ENCODE data around the gene STIL.

Gene STIL

GRCh38 chr1:47262787-47263413 lies 51.0 kb downstream of the STIL start:
- H3K36me3 ChIP-seq (ENCODE audit: control insufficient read depth, insufficient read depth, low read length), result peaks cover 74% of the 10 kb centered on the region

DNA sequence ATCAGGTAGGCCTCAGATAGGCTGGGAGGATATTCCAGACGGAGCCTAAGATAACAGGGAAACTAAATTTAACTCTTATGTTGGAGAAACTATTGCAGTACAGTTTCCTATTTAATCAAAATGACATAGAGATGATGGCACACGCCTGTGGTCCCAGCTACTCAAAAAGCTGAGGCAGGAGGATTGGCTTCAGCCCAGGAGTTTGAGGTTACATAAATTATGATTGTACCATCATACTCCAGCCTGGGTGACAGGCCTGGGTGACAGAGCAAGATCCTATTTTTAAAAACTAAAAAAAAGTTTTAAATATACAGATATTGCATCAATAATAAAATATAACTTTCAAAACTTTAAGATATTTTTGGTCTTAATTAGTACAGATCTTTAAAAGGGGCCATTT lies 56.7 kb downstream of the STIL start:
- Histone ChIP-seq H3K4me1 (ENCODE audit: control insufficient read depth, insufficient read depth, low read length) (no peaks in the 10 kb centered on the region), H3K9ac (ENCODE audit: low read depth, low read length) (no peak overlapping the region), H3K36me3 (ENCODE audit: control insufficient read depth, insufficient read depth, low read length) (peaks cover 71% of the 10 kb centered on the region), H3K27ac (ENCODE audit: low read depth, low read length) (no peak overlapping the region), H3K4me3 (ENCODE audit: low read depth, low read length) (no peak overlapping the region), H3K27me3 (ENCODE audit: control insufficient read depth, insufficient read depth, low read length) (no peaks in the 10 kb centered on the region), H3K9me3 (ENCODE audit: control insufficient read depth, insufficient read depth, low read length) (no peaks in the 10 kb centered on the region)

More at GRCh38 chr1:47262787-47263413, 51.0 kb downstream of the STIL start:
- H3K27ac ChIP-seq (ENCODE audit: low read depth, low read length), result no peak overlapping the region
- no peaks in the 10 kb centered on the region for H3K27me3 ChIP-seq (ENCODE audit: control insufficient read depth, insufficient read depth, low read length)
- H3K9me3 ChIP-seq (ENCODE audit: control insufficient read depth, insufficient read depth, low read length), result no peaks in the 10 kb centered on the region
- H3K4me1 ChIP-seq (ENCODE audit: control insufficient read depth, insufficient read depth, low read length), result no peaks in the 10 kb centered on the region
- no peak overlapping the region for H3K4me3 ChIP-seq (ENCODE audit: low read depth, low read length)
- H3K9ac ChIP-seq (ENCODE audit: low read depth, low read length), result no peak overlapping the region

DNA sequence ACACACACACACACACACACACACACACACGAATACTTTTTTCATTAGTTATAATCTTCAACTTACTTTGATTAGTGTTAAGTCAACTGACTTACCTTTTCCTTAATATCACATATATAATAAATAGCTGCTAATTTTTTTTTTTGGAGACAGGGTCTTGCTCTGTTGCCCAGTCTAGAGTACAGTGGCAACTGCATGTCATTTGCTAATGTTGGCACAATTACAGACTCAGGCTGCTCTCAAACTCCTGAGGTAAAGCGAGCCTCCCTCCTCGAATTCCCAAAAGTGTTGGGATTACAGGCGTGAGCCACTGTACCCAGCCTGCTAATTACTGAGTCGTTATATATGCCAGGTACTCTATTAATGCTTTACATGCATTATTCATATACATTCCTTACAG lies 61.2 kb downstream of the STIL start:
- Histone ChIP-seq H3K4me3 (ENCODE audit: low read depth, low read length) (no peak overlapping the region), H3K27ac (ENCODE audit: low read depth, low read length) (no peak overlapping the region), H3K4me1 (ENCODE audit: control insufficient read depth, insufficient read depth, low read length) (no peaks in the 10 kb centered on the region), H3K36me3 (ENCODE audit: control insufficient read depth, insufficient read depth, low read length) (peaks cover 51% of the 10 kb centered on the region), H3K27me3 (ENCODE audit: control insufficient read depth, insufficient read depth, low read length) (no peaks in the 10 kb centered on the region), H3K9me3 (ENCODE audit: control insufficient read depth, insufficient read depth, low read length) (no peaks in the 10 kb centered on the region), H3K9ac (ENCODE audit: low read depth, low read length) (no peak overlapping the region)

DNA sequence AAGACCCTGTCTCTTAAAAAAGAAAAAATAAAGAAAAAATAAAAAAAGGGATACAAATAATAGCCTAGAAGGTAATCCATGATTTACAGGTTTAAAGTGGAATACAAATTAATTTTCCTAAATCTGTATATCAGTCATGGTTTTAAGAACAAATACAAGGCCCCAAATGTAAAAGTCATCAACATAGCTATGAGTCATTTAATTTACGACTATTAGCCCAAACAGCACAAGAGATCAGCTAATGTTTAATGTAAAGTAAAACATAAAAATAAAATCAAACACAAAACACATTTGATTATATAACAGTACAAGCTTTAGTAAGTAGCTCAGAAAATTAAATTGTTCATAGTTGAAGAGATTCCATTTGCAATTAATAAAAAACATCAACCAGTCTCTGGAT lies 61.6 kb downstream of the STIL start:
- Histone ChIP-seq H3K4me3 (ENCODE audit: low read depth, low read length) (no peak overlapping the region), H3K4me1 (ENCODE audit: control insufficient read depth, insufficient read depth, low read length) (no peaks in the 10 kb centered on the region), H3K9me3 (ENCODE audit: control insufficient read depth, insufficient read depth, low read length) (no peaks in the 10 kb centered on the region), H3K9ac (ENCODE audit: low read depth, low read length) (no peak overlapping the region), H3K36me3 (ENCODE audit: control insufficient read depth, insufficient read depth, low read length) (peaks cover 47% of the 10 kb centered on the region), H3K27me3 (ENCODE audit: control insufficient read depth, insufficient read depth, low read length) (no peaks in the 10 kb centered on the region), H3K27ac (ENCODE audit: low read depth, low read length) (no peak overlapping the region)

- Histone ChIP-seq H3K9me3 (ENCODE audit: control insufficient read depth, insufficient read depth, low read length) (no peaks in the 10 kb centered on the region), H3K27me3 (ENCODE audit: control insufficient read depth, insufficient read depth, low read length) (peaks cover 4% of the 10 kb centered on the region), H3K27ac (ENCODE audit: low read depth, low read length) (no peak overlapping the region), H3K36me3 (ENCODE audit: control insufficient read depth, insufficient read depth, low read length) (peaks cover 30% of the 10 kb centered on the region), H3K4me3 (ENCODE audit: low read depth, low read length) (no peak overlapping the region), H3K4me1 (ENCODE audit: control insufficient read depth, insufficient read depth, low read length) (no peaks in the 10 kb centered on the region), H3K9ac (ENCODE audit: low read depth, low read length) (no peak overlapping the region)
Observed at GRCh38 chr1:47249755-47250154, 64.2 kb downstream of the STIL start.

GRCh38 chr1:47244339-47244862 lies 69.5 kb downstream of the STIL start:
- no peak overlapping the region for H3K9ac ChIP-seq (ENCODE audit: low read depth, low read length)

DNA sequence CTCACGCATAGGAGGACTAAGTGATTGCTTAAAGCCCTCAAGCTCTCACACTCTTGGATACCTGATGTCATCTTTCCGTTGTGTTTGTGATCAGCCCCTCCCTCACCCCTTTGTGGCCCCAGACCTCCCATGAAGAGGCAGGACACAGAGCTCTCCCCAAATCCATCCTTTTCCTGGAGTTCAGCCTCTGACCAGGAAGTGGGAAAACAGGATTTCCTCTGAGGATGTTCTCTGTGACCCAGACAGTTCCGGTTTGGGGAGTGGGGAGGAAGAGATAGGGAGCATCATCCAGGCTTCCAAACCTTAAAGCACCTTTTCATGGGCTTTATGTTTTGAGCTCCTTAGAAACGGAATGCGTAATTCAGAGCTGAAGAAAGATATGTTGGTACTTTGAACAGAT lies 70.0 kb downstream of the STIL start:
- peaks cover 25% of the 10 kb centered on the region for H3K27me3 ChIP-seq (ENCODE audit: control insufficient read depth, insufficient read depth, low read length)
- H3K27ac ChIP-seq (ENCODE audit: low read depth, low read length), result no peak overlapping the region
- H3K4me1 ChIP-seq (ENCODE audit: control insufficient read depth, insufficient read depth, low read length), result no peaks in the 10 kb centered on the region
- no peaks in the 10 kb centered on the region for H3K9me3 ChIP-seq (ENCODE audit: control insufficient read depth, insufficient read depth, low read length)
- no peak overlapping the region for H3K9ac ChIP-seq (ENCODE audit: low read depth, low read length)
- no peak overlapping the region for H3K4me3 ChIP-seq (ENCODE audit: low read depth, low read length)
- no peaks in the 10 kb centered on the region for H3K36me3 ChIP-seq (ENCODE audit: control insufficient read depth, insufficient read depth, low read length)

More at GRCh38 chr1:47244339-47244862, 69.5 kb downstream of the STIL start:
- no peak overlapping the region for H3K27ac ChIP-seq (ENCODE audit: low read depth, low read length)
- no peaks in the 10 kb centered on the region for H3K4me1 ChIP-seq (ENCODE audit: control insufficient read depth, insufficient read depth, low read length)
- H3K36me3 ChIP-seq (ENCODE audit: control insufficient read depth, insufficient read depth, low read length), result no peaks in the 10 kb centered on the region
- no peaks in the 10 kb centered on the region for H3K9me3 ChIP-seq (ENCODE audit: control insufficient read depth, insufficient read depth, low read length)
- peaks cover 20% of the 10 kb centered on the region for H3K27me3 ChIP-seq (ENCODE audit: control insufficient read depth, insufficient read depth, low read length)
- H3K4me3 ChIP-seq (ENCODE audit: low read depth, low read length), result no peak overlapping the region

DNA sequence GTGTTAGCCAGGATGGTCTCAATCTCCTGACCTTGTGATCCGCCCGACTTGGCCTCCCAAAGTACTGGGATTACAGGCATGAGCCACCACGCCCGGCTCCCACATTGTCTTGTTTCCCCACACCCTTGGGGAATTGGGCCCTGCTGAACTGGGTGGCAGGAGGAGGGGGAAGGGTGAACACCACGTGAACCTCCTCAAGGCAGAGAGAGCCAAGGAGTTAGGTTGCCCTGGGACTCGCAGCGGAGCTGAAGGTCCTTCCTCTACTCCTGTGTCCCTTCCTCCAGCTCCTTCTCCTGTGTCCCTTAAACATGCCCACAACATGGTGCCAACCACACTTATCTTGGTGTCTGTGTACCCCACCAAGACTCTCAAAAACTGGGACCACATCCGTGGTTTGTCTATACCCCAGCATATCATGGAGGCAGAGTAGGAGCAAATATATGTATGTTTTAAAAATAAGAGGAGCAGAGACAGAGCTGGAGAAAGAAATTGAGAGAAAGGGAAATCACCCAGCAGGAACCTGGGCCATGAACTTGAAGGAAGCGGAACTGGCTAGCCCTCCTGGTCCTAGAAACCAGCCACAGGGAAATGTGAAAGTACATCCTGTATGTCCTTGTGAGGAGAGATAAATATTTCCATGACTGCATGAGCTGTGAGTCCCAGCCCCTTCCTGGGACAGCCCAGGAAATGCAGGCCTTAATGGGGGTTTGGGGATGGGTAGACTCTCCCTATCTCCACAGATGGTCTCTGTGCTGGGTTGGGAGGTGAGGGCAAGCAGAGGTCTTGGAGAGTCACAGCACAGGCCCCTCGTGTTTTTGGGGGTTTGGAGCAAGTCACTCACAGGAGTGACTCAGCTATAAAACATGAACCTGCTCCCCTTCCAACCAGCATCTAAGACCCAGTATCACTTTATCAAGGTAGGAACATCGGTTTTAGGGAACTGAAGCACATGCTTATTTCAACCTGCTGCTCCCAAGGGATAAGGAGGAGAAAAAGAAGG lies 72.5 kb downstream of the STIL start:
- H3K9ac ChIP-seq (ENCODE audit: low read depth, low read length), result no peak overlapping the region
- H3K27ac ChIP-seq (ENCODE audit: low read depth, low read length), result no peak overlapping the region
- no peak overlapping the region for H3K4me3 ChIP-seq (ENCODE audit: low read depth, low read length)
- H3K4me1 ChIP-seq (ENCODE audit: control insufficient read depth, insufficient read depth, low read length), result no peaks in the 10 kb centered on the region
- H3K9me3 ChIP-seq (ENCODE audit: control insufficient read depth, insufficient read depth, low read length), result no peaks in the 10 kb centered on the region
- peaks cover 43% of the 10 kb centered on the region for H3K27me3 ChIP-seq (ENCODE audit: control insufficient read depth, insufficient read depth, low read length)
- H3K36me3 ChIP-seq (ENCODE audit: control insufficient read depth, insufficient read depth, low read length), result no peaks in the 10 kb centered on the region

DNA sequence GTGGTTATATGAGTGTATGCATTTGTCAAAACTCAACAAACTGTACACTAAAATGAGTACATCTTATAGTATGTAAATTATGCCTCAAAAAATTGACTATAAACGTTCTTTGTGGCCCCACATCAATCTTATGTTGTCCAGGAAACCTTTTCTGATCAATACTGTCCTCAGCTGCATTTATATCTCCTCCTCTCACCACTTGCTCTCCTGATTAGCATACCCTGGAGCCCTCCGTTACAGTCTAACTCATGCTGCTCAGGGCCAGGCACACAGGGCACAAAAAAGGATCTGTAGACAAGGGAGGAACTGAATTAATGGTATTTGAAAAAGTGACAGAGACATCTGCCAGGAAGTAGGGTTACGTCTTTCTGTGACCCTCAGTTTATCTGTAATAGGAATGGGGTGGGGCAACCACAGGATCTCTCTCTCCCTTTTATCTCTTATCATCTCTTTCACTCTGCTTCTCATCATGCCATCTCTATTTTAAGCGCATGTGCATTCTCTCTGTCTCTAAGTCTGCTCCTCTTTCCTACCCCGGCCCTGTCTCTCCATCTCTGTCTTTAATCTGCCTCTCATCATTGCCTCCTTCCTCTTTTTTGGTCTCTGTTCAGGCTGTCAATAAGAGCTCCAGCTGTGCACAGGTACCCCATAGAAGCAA lies 74.9 kb downstream of the STIL start:
- peaks cover 56% of the 10 kb centered on the region for H3K27me3 ChIP-seq (ENCODE audit: control insufficient read depth, insufficient read depth, low read length)
- no peak overlapping the region for H3K27ac ChIP-seq (ENCODE audit: low read depth, low read length)
- H3K9me3 ChIP-seq (ENCODE audit: control insufficient read depth, insufficient read depth, low read length), result no peaks in the 10 kb centered on the region
- H3K4me3 ChIP-seq (ENCODE audit: low read depth, low read length), result no peak overlapping the region
- no peak overlapping the region for H3K9ac ChIP-seq (ENCODE audit: low read depth, low read length)
- peaks cover 4% of the 10 kb centered on the region; the same call in 1 of the 2 replicates for H3K4me1 ChIP-seq (ENCODE audit: control insufficient read depth, insufficient read depth, low read length)
- no peaks in the 10 kb centered on the region for H3K36me3 ChIP-seq (ENCODE audit: control insufficient read depth, insufficient read depth, low read length)

GRCh38 chr1:47235806-47236205 lies 78.1 kb downstream of the STIL start:
- no peak overlapping the region for H3K4me3 ChIP-seq (ENCODE audit: low read depth, low read length)
- no peaks in the 10 kb centered on the region for H3K9me3 ChIP-seq (ENCODE audit: control insufficient read depth, insufficient read depth, low read length)
- no peak overlapping the region for H3K27ac ChIP-seq (ENCODE audit: low read depth, low read length)
- peaks cover 20% of the 10 kb centered on the region for H3K4me1 ChIP-seq (ENCODE audit: control insufficient read depth, insufficient read depth, low read length)
- H3K36me3 ChIP-seq (ENCODE audit: control insufficient read depth, insufficient read depth, low read length), result no peaks in the 10 kb centered on the region
- peaks cover 82% of the 10 kb centered on the region for H3K27me3 ChIP-seq (ENCODE audit: control insufficient read depth, insufficient read depth, low read length)
- no peak overlapping the region for H3K9ac ChIP-seq (ENCODE audit: low read depth, low read length)

Measured in HUES48 (cell line).